Stimulated activated CD4-positive, alpha-beta T cell treated with anti-CD3 and anti-CD28 coated beads, Interleukin-2, amount 100 ng/mL, for 24 hours (primary cell): ENCODE measurements around the gene SCML2.
"Not testable (repeated sequence)": the region's sequence is repeated elsewhere in the genome, so short reads cannot be mapped to it uniquely, and the experiment has no call there.

ENCODE experiments used
- DNase-seq, 2 donors: peaks; one replicate each; pipeline ENCODE4 v3.0.0-alpha.2; 2020

Gene SCML2

GRCh38 chrX:18271309-18271708 lies 83.2 kb downstream of the SCML2 start:
- DNase-seq: no peak

- no peak for DNase-seq
Measured at GRCh38 chrX:18255059-18255458, 99.4 kb downstream of the SCML2 start.

- DNase-seq: no peak
Measured at GRCh38 chrX:18252644-18253359, 101.7 kb downstream of the SCML2 start.

DNA sequence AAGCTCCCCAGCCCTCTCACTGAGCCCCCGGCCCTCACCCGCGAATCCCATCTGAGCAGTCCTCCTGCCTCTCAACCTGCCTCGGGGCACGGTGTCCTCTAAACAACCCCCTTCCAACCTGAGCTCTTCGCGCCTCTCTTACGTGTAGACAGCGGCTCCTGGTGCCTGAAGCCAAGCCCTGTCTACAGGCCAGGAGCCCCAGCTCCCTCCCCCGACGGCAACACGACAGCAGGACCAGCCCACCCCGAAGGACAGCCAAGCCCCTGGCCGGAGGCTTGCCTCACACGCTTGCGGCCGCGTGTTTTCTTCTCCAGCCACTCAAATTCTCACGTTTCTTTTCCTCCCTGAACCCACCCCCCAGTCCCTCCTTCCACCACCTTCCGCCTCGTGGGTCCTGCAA lies 124.8 kb downstream of the SCML2 start:
- DNase-seq: not testable (repeated sequence)

- DNase-seq: no peak
Measured at GRCh38 chrX:18228069-18228468, 126.4 kb downstream of the SCML2 start.

- no peak for DNase-seq
Measured at GRCh38 chrX:18227458-18227857, 127.0 kb downstream of the SCML2 start.

- DNase-seq: no peak
Measured at GRCh38 chrX:18220786-18221185, 133.7 kb downstream of the SCML2 start, which contains the start of gene BEND2. Gene BEND2, minus strand, starts transcription at chrX:18220886. Its CDS starts 136 bp downstream, at chrX:18220750.

GRCh38 chrX:18210470-18210869 lies 144.0 kb downstream of the SCML2 start:
- no peak for DNase-seq

DNA sequence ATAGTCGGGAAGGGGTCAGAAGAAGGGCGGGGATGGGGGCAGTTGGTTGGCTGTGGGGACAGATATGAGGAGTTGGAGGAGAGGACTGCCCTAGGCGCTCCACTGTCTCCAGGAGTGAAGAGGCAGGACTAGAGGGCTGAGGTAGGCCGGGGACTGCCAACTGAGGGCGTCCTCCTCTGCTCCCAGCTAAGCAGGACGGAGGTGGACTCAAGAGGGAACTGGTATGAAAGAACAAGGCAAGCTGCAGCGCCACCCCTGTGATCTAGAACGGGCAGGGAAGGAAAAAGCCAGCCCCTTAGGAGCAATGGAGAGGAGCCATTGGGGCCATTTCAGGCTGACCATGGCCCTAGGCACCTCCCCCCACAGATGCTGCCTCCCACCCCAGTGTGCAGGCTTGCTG lies 147.8 kb downstream of the SCML2 start:
- DNase-seq: no peak

DNA sequence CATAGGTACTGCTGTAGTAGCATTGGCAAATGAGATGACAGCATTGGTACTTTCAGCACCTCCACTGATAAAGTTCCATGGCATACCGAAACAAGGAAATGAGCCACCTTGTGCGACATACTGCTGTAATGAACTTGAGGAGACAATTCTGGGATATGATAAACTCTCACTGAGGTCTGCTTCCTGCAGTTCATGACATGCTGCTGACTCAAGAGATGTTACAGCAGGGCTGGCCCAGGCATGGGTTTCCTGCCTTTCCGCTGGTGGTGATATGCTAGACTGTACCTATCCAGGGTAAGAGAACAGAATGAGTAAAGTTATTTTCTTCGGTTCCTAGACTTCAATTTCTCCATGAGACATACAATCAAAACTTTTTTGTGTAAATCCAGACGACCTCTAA lies 150.9 kb downstream of the SCML2 start:
- no peak for DNase-seq

DNA sequence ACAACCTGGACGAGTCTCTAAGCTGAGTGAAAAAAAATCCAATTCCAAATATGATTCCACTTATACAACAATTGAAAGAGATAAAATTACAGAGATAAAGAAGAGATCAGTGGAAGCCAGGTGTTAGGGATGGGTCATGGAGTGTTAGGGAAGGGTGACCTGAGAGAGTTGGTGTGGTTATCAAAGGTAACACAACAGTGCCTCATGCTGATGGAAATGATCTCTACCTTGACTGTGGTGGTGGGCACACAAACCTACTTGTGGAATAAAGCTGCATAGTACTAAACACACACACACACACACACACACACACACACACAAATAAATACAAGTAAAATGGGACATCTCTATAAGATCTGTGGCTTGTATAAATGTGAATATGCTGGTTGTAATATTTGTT lies 159.8 kb downstream of the SCML2 start:
- no peak for DNase-seq
